HG02610 (cell line): ENCODE measurements around the gene ADRA2C.

Experiments used
- ATAC-seq: cut with Tn5 transposase; IDR thresholded peaks from one replicate; pipeline ENCODE4 v1.9.1; 2021; ENCODE audit warnings: mild to moderate bottlenecking, moderate library complexity; ENCODE audit not compliant: unreplicated experiment

The ADRA2C gene

GRCh38 chr4:3775005-3775404, 8.8 kb downstream of the ADRA2C start:
- ATAC-seq, result no peak

DNA sequence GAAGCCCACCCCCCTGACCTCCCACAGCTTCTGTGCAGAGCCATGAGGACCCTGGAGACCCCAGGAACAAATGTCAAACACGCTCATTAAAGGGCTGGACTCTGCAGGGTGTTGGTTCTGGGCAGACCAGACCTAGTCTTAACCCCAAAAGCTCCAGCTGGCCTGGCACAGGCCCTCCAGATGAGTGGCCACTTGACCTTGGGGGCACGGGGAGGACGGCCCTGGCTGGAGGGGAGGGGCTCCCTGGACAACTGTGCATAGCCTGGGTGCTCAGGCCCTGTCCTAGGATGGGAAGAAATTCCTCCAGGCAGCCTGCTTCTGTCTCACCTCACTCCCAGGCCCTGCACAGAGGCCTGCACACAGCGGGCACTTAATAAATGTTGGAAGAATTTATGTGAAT, 9.4 kb downstream of the ADRA2C start:
- ATAC-seq, result no peak

GRCh38 chr4:3776166-3777032, 10.2 kb downstream of the ADRA2C start:
- ATAC-seq, result no peak

DNA sequence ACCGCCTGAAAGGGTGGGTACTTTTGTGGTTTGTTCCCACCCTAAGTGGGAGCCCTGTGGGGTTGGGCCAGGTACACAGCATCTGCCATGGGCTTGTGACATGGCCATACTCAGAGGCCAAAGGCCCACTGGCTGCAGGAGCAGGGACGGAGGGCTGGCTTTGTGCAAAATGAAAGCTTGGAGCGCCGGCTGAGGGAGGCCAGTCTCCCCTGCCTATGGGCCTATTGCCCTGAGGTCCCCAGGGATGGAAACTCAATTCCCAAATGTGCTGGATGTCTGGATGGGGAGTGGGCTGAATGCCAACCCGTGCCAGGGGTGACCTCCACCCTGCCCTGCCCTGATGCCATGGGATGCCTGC, 10.8 kb downstream of the ADRA2C start:
- ATAC-seq, result no peak

DNA sequence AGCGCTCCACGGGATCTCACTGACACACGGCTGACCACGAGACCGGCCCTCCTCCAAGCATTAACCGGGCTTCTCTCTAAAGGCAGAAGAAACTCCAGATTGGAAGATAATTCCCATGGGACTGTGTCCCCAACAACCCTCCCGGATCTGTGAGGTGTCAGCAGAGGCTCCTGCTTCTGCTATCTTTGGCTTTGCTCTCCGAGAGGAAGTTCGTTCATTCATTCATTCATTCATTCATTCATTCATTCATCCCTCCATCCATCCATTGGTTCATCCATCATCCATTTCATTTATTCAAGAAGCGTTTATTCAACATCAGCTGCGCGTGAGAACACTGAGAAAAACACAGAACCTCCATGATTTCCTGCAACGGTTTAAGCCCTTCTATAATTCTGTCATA, 11.5 kb downstream of the ADRA2C start:
- ATAC-seq, result no peak

DNA sequence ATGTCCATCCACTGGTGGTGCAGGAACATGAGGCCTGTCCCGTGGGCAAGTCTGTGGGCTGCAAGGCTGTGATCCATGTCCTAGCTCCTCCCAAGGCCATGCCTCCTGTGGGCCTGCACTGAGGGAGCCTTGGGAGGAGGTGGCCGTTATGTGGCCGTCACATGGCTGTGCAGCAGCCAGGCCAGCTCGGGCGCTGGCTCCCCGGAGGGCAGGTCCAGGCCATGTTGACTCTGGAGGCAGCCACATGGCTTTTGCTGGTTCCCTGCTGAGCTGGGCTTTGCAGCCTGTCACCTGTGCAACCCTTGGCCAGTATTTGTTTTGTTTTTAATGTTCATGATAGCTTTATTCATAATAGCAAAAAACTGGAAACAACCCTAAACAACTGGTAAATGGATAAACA, 13.3 kb downstream of the ADRA2C start:
- no peak for ATAC-seq

DNA sequence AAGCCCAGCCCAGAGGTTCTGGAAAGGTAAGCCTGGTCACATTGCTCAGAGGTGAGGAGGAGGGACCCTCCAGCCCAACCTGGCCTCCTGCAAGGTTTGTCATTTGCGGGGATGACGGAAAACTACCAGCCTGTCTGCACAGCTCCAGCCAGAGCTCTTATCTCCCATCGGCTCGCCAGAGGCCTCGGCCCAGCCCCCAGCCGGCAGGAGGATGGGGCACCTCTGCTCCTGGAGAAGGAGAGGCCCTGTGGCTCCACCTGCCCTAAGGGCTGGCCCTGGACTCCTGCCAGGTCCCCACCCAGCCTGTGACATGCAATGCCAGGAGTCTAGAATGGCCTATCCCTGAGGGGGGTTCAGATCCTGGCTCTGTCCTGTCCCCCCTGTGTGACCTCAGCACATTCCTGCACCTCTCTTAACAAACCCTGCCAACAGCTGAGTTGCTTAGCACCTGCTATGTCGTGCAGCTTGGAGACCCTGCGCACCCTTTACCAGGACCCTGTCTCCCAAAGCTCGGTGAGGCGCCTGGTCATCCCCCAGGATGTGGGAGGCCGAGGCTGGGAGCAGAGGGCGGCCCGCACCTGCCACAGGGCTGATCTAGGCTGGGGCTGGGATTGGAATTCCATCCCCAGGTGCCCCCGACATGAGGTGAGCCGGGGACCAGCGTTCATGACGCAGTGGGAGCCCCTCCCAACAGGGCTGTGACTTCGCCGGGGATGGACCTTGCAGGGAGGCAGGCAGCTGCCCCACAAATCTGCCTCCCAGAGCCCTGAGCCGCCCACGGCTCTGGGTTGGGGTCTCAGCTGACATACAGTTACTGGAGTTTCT, 14.4 kb downstream of the ADRA2C start:
- ATAC-seq, result no peak

GRCh38 chr4:3781193-3781886, 15.2 kb downstream of the ADRA2C start:
- ATAC-seq, result no peak

DNA sequence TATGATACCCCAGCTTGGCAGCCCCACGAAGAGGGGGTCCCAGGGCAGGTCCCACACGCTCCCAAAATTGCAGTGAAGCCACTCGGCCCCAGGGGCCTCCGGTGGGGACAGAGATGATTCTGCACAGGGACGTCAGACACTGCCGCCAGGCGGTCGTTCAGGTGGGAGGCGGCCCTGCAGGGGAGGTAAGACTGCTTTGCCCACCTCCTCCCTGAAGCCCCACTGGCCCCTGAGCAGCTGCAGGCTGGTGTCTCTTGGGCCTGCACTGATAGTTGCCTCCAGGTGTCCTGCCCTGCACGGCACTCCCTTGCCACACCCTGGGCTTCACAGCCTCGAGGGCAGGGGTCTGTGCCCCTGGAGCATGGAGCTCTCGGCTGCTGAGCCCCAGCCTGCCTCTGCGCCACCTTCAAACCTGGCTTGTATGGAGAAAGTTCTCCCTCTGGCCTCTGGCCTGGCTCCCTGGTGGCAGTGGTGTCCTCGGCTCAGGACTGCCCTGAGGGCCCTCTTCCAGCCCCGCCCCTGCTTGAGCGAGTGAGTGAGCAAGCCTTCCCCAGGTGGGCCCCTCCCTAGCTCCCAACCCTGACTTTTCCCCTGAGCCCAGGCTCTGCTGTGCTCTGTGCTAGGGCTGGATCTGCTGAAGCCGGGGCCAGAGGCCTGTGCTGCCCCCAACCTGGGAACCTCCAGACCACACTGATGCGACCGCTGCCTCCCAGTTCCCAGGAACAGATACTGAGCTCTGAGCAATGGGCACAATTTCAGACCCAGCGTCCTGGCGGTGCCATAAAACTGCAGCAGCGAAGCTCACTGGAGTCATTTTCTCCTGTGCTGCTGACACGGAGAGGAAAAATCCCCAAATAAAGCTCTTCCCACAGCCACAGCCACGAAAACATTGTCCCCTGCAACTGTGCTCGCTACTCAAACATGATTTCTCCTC, 16.1 kb downstream of the ADRA2C start:
- no peak for ATAC-seq

DNA sequence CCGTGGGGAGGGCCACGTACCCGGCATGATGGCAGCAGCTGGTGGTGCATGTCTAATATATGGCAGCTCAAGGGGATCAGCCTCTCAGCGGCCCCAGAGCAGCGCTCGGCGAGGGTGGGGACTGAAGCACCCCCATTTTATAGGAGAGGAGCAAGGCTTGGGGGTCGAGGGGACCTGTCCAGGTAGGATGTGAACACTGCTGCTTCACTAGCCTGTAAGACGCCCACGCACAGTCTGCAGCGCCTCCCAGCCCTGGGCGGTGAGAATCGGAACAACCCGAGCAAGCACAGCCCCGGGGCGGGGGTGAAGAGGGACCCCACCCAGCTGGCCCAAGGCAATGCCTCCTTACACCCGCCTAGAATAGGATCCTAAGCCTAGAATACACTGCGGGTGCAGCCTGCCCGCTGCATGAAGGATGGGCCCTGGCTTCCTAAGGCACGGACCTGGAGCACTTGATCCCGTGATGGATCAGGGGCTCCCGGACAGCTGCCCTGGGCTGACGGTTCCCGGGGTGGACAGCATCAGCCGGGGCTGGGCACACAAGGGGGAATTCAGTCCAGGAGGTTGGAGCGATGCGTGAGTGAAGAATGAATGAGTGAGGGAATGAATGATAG, 17.6 kb downstream of the ADRA2C start:
- no peak for ATAC-seq

DNA sequence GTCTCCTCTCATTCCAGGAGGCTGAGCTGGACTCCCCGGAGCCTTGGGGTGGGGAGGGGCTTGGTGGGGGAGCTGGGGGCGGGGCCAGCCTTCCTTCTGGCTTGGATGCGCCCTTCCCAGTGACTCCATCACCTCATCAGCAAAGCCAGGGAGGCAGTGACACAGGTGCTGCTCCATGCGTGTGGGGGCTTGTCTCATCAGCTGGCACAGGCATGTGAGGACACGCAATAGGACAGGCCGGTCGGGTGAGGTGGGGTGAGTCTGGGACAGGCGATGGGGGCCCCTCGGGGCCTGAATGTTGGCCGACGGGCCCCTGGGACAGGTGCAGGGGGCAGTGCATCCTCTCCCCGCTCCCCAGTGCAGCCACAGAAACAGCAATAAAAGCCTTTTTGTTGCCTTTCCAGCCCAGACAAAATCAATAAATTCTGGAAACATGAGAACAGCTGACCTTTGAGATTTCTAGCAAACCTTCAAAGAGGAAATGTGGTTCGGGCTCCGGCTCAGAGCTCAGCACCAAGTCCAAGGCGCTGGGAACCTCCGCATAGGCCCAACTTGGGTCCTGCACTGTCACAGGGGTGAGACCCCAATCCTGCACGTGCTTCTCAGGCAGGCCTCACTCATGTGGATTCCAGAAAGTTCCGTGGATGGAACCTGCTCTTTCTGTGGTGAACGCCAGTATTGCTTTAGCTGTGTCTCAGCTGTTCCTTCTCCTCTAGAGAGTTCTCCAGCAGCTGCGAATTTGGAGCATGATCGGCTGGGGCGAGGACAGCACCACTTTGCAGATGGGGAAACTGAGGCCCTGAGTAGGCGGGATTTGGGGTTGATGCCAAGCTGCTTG, 18.5 kb downstream of the ADRA2C start:
- ATAC-seq, result no peak

- no peak for ATAC-seq
These were observed 19.0 kb downstream of the ADRA2C start for GRCh38 chr4:3785292-3785565.

DNA sequence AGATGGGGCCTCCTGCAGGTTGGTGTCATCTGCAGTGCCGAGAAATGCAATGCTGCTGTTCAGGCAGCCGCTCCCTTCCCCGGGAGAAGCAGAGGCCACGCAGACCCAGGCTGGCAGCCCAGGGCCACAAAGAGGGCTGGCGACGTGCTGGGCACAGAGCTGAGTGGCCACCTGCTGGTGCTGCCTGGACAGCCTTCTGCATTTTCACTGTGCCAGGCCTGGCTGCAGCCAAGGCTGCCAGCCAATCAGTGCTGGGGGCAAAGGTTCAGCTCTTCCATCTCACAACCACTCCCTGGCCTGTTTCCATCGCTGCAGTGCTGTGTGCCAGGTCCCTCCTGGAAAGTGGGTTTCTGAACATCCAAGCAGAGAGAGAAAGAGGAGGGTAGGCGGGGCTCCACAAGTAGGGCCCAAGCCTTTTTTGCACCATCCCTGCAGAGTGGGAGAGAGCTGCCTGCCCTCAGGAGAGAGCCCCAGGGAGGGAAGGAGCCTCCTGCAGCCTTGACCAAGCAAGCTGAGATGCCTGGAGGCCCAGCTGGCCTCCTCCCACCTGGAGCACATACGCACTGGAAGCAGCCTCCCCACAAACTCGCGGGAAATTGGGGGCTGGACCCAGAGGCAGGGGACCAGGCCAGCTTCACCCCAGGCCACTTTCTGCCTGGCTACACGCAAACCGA, 20.1 kb downstream of the ADRA2C start:
- no peak for ATAC-seq

DNA sequence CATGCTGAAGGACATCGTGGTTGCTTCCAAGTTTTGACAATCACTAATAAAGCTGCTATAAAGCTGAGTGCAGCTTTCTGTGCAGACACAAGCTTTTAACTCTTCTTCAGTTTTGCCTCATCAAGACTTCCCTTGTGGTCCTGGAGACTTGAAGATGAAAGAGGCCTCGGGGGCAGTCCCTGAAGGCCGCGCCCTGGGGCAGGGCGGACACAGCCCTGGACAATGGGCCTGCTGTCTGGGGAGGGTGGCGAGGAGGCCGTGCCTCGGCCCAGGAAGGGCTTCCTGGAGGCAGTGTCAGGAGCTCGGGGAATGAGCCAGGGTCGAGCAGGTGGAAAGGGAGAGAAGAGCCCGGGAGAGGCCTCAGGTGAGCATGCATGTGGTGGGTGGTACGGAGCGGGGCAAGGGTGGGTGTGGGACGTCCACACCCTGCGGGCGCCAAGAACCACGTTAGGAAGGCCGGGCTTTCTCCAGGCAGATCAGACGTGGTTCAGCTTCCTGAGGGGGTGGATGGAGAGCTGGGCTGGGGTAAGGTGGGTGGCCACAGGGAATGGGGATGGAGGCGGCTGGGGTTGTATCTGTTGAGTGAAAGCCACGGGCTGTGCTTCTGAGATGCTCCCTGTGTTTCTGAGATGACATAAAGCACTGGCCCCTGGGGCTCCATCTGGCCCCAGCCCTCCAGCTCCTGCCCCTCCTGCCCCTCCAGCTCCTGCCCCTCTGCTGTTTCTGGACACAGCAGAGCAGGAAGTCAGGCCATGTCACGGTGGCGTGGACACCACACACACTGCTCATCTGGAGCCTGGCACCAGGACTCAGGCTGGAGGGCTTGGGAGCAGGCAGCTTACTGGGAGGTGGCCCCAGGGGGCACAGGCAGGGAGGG, 21.5 kb downstream of the ADRA2C start:
- ATAC-seq, result no peak

DNA sequence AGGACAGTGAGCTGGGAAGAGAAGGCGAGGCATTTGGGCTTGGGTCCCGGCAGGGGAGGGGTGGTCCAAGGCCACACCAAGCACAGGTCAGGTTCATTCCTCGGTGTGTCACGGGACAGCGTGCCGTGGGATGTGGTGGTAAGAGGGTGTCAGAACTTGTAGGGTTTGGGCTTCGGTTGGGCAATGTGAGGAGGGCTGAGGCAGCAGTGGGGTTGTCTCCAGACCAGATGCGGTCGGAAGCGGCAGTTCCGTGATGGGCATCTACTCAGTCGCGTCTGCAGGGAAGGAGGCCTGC, 22.1 kb downstream of the ADRA2C start:
- no peak for ATAC-seq

- no peak for ATAC-seq
These were observed 23.4 kb downstream of the ADRA2C start for GRCh38 chr4:3789587-3789986.

DNA sequence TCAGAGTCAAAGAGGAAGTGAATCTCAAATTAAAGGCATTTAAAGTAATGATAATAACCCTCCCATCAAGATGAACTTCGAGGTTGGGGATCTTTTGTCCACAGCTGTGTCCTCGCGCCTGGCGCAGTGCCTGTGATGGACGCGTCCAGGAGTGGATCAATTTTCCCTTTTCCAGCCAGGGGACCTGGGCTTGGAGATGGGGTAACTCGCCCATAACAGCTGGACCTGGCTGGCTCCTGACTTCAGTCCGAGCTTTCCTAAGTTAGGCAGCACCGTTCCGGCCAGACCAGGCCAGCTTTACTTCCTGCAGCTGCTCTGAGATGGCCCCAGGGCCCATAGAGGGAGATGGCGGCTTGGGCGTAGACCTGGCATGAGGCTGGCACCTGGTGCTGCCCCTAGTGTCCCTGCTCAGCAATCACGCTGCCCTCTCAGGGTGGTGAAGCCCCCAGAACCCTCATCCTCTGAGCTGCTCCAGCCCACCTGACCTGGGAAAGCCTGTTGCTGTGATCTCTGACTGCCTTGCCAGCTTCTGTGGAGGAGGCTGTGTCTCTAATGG, 23.9 kb downstream of the ADRA2C start:
- ATAC-seq, result no peak

DNA sequence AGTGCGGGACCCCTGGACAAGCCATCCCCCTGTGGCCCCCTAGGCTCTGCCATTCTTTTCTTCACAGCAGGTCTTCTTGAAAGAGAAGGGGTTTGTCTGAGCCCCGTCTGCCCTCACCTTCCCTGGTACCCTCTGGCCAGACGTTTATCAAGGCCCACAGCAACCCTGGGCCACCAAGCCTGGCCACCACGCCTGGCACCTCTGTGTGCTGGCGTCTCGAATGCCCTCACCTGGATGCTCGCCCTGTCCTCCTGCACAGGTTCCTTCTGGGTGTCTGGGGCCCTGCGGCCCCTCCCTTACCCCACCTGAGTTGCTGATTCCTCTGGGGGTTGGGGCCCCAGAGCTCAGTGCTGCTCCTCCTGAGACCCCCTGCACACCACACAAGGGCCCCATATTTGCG, 25.1 kb downstream of the ADRA2C start:
- ATAC-seq, result no peak
